ENCODE measurements around the gene APOM.

Gene APOM

GRCh38 chr6:31658158-31658688, 2.5 kb downstream of the APOM start:
- no peak for DNase-seq (ENCODE audit: low read depth in 3 of 3)

GRCh38 chr6:31658983-31659648, 3.4 kb downstream of the APOM start:
- DNase-seq (ENCODE audit: low read depth in 3 of 3) = no peak

GRCh38 chr6:31659649-31660380, 4.1 kb downstream of the APOM start:
- peak in 1 of 3 experiments; percentile 49 for DNase-seq (ENCODE audit: low read depth in 3 of 3)

GRCh38 chr6:31660381-31661261, 4.9 kb downstream of the APOM start, which contains the start of gene C6orf47:
TSS of gene C6orf47 (minus strand) at chr6:31660778. CDS start at chr6:31659947, 831 bp downstream.
- DNase-seq (ENCODE audit: low read depth in 3 of 3) = peak; percentile 46 to 79 (median 61)

- no peak for DNase-seq (ENCODE audit: low read depth in 3 of 3)
These were observed 5.8 kb downstream of the APOM start for GRCh38 chr6:31661262-31662123.

- DNase-seq (ENCODE audit: low read depth in 3 of 3) = no peak
These were observed 6.5 kb downstream of the APOM start for GRCh38 chr6:31662124-31662723.

- DNase-seq (ENCODE audit: low read depth in 3 of 3) = no peak
These were observed 7.6 kb downstream of the APOM start for GRCh38 chr6:31663126-31663960.

- DNase-seq (ENCODE audit: low read depth in 3 of 3) = no peak
These were observed 8.5 kb downstream of the APOM start for GRCh38 chr6:31663961-31664789.

GRCh38 chr6:31664790-31665500, 9.3 kb downstream of the APOM start, which contains the start of gene GPANK1:
TSS of gene GPANK1 (minus strand) at chr6:31664997. CDS start at chr6:31664478, 519 bp downstream.
- peak; percentile 78 to 87 (median 85) for DNase-seq (ENCODE audit: low read depth in 3 of 3)

GRCh38 chr6:31665501-31666336, 10.0 kb downstream of the APOM start, which contains the start of gene CSNK2B:
TSS of gene CSNK2B (plus strand) at chr6:31666080. CDS start at chr6:31666832, 752 bp downstream.
- DNase-seq (ENCODE audit: low read depth in 3 of 3) = peak; percentile 97 to 98 (median 98)

- no peak for DNase-seq (ENCODE audit: low read depth in 3 of 3)
These were observed 10.8 kb downstream of the APOM start for GRCh38 chr6:31666337-31666965.

GRCh38 chr6:31669676-31670075, 14.0 kb downstream of the APOM start, which contains the start of gene LY6G5B:
TSS of gene LY6G5B (plus strand) at chr6:31669976. CDS start at chr6:31670951, 975 bp downstream.
- no peak for DNase-seq (ENCODE audit: low read depth in 3 of 3)

- DNase-seq (ENCODE audit: low read depth in 3 of 3) = no peak
These were observed 20.7 kb downstream of the APOM start for GRCh38 chr6:31676322-31676903.

GRCh38 chr6:31676904-31677303, 21.2 kb downstream of the APOM start:
- no peak for DNase-seq (ENCODE audit: low read depth in 3 of 3)

GRCh38 chr6:31677955-31678354, 22.3 kb downstream of the APOM start:
- no peak for DNase-seq (ENCODE audit: low read depth in 3 of 3)
